ENCODE data around the gene CCDC92. TPM values are rescaled to one million over a fixed set of nuclear protein-coding genes. Genes with fewer than 3 reads are reported as not detected.

CCDC92 gene
- total RNA-seq, 1 donor from 2014 or later: 38.9 TPM

- Histone ChIP-seq H3K27me3 (ENCODE audit: insufficient read depth, low read length) (no peaks in the 10 kb centered on the region), H3K9ac (ENCODE audit: low read length) (no peak overlapping the region), H3K4me2 (ENCODE audit: low read length) (no peak overlapping the region), H3K9me3 (ENCODE audit: insufficient read depth, low read depth, low read length) (no peaks in the 10 kb centered on the region), H3K4me1 (ENCODE audit: insufficient read depth, low read length) (no peaks in the 10 kb centered on the region), H3K4me3 (ENCODE audit: insufficient read depth, low read depth, low read length) (no peak overlapping the region), H3K79me2 (ENCODE audit: insufficient read depth, low read length) (peaks cover 50% of the 10 kb centered on the region), H3K36me3 (ENCODE audit: insufficient read depth, low read length) (peaks cover 10% of the 10 kb centered on the region), H4K20me1 (ENCODE audit: insufficient read depth, low read length) (peaks cover 76% of the 10 kb centered on the region), H3K27ac (ENCODE audit: low read depth, low read length) (no peak overlapping the region), H2AFZ (ENCODE audit: low read depth, low read length) (no peak overlapping the region)
- TF ChIP-seq CTCF (IDR thresholded peaks at IDR 0.05; ENCODE audit: insufficient read depth, low read depth, low read length) (no peak), EZH2 (IDR thresholded peaks at IDR 0.05; ENCODE audit: insufficient read depth, low read length) (no peak)
- FAIRE-seq (no peak), DNase-seq (ENCODE audit: low read depth) (no peak)
- Mint-ChIP-seq H3K27me3 (ENCODE audit: low read depth, unreplicated experiment) (no peaks in the 10 kb centered on the region), H3K9me3 (ENCODE audit: unreplicated experiment) (no peaks in the 10 kb centered on the region), H3K36me3 (ENCODE audit: low read depth, unreplicated experiment) (peaks cover 9% of the 10 kb centered on the region), H3K27ac (ENCODE audit: unreplicated experiment) (no peak overlapping the region), H3K4me1 (ENCODE audit: low read depth, unreplicated experiment) (peaks cover 20% of the 10 kb centered on the region), H3K4me3 (ENCODE audit: unreplicated experiment) (no peak overlapping the region)
Measured at GRCh38 chr12:123984903-123985302, 12.3 kb upstream of the CCDC92 start.

- H3K79me2 ChIP-seq (ENCODE audit: insufficient read depth, low read length): peaks cover 48% of the 10 kb centered on the region
- H2AFZ ChIP-seq (ENCODE audit: low read depth, low read length): no peak overlapping the region
- Mint-ChIP-seq H3K27ac (ENCODE audit: unreplicated experiment) (no peak overlapping the region), H3K9me3 (ENCODE audit: unreplicated experiment) (no peaks in the 10 kb centered on the region), H3K4me1 (ENCODE audit: low read depth, unreplicated experiment) (peaks cover 19% of the 10 kb centered on the region), H3K27me3 (ENCODE audit: low read depth, unreplicated experiment) (no peaks in the 10 kb centered on the region), H3K36me3 (ENCODE audit: low read depth, unreplicated experiment) (peaks cover 6% of the 10 kb centered on the region), H3K4me3 (ENCODE audit: unreplicated experiment) (no peak overlapping the region)
- H3K4me2 ChIP-seq (ENCODE audit: low read length): no peak overlapping the region
- FAIRE-seq: peak; percentile 34
- DNase-seq (ENCODE audit: low read depth): peak; percentile 40
- no peaks in the 10 kb centered on the region for H3K27me3 ChIP-seq (ENCODE audit: insufficient read depth, low read length)
- H3K9me3 ChIP-seq (ENCODE audit: insufficient read depth, low read depth, low read length): no peaks in the 10 kb centered on the region
- H3K27ac ChIP-seq (ENCODE audit: low read depth, low read length): no peak overlapping the region
- peaks cover 3% of the 10 kb centered on the region for H3K36me3 ChIP-seq (ENCODE audit: insufficient read depth, low read length)
- H3K9ac ChIP-seq (ENCODE audit: low read length): no peak overlapping the region
- peak; percentile 72 for TF ChIP-seq CTCF (IDR thresholded peaks at IDR 0.05; ENCODE audit: insufficient read depth, low read depth, low read length)
- no peak for TF ChIP-seq EZH2 (IDR thresholded peaks at IDR 0.05; ENCODE audit: insufficient read depth, low read length)
- no peak overlapping the region for H3K4me3 ChIP-seq (ENCODE audit: insufficient read depth, low read depth, low read length)
- H3K4me1 ChIP-seq (ENCODE audit: insufficient read depth, low read length): no peaks in the 10 kb centered on the region
- H4K20me1 ChIP-seq (ENCODE audit: insufficient read depth, low read length): peaks cover 74% of the 10 kb centered on the region
Measured at GRCh38 chr12:123983822-123984485, 11.3 kb upstream of the CCDC92 start.

GRCh38 chr12:123982269-123982668, 9.6 kb upstream of the CCDC92 start:
- no peaks in the 10 kb centered on the region for H3K9me3 Mint-ChIP-seq (ENCODE audit: unreplicated experiment)
- Histone ChIP-seq H3K9ac (ENCODE audit: low read length) (no peak overlapping the region), H3K4me2 (ENCODE audit: low read length) (no peak overlapping the region), H3K4me1 (ENCODE audit: insufficient read depth, low read length) (no peaks in the 10 kb centered on the region), H3K79me2 (ENCODE audit: insufficient read depth, low read length) (peaks cover 48% of the 10 kb centered on the region), H4K20me1 (ENCODE audit: insufficient read depth, low read length) (peaks cover 66% of the 10 kb centered on the region), H3K27ac (ENCODE audit: low read depth, low read length) (no peak overlapping the region), H3K4me3 (ENCODE audit: insufficient read depth, low read depth, low read length) (no peak overlapping the region), H3K27me3 (ENCODE audit: insufficient read depth, low read length) (no peaks in the 10 kb centered on the region), H2AFZ (ENCODE audit: low read depth, low read length) (no peak overlapping the region), H3K36me3 (ENCODE audit: insufficient read depth, low read length) (no peaks in the 10 kb centered on the region), H3K9me3 (ENCODE audit: insufficient read depth, low read depth, low read length) (no peaks in the 10 kb centered on the region)
- TF ChIP-seq CTCF (IDR thresholded peaks at IDR 0.05; ENCODE audit: insufficient read depth, low read depth, low read length) (no peak), EZH2 (IDR thresholded peaks at IDR 0.05; ENCODE audit: insufficient read depth, low read length) (no peak)
- peak overlapping the region; percentile 46 for H3K4me3 Mint-ChIP-seq (ENCODE audit: unreplicated experiment)
- DNase-seq (ENCODE audit: low read depth) (no peak), FAIRE-seq (no peak)
- H3K4me1 Mint-ChIP-seq (ENCODE audit: low read depth, unreplicated experiment): peaks cover 19% of the 10 kb centered on the region
- no peak overlapping the region for H3K27ac Mint-ChIP-seq (ENCODE audit: unreplicated experiment)
- peaks cover 3% of the 10 kb centered on the region for H3K36me3 Mint-ChIP-seq (ENCODE audit: low read depth, unreplicated experiment)
- H3K27me3 Mint-ChIP-seq (ENCODE audit: low read depth, unreplicated experiment): no peaks in the 10 kb centered on the region

Measured in astrocyte (in vitro differentiated cells and primary cell).